PC-3 (cell line): Measurements from ENCODE around the gene SMIM13.

Source experiments
- CTCF ChIP-seq: fragments of 300-600 bp; sonication (generic); conservative IDR thresholded peaks from 2 replicates; pipeline ENCODE4 v1.5.1; 2017; ENCODE audit warnings: antibody characterized with exemption, low read depth, mild to moderate bottlenecking, low read length
- EZH2 ChIP-seq: fragments of 300-600 bp; sonication (generic); IDR thresholded peaks from one replicate; pipeline ENCODE4 v1.6.1; 2017; ENCODE audit warnings: antibody characterized with exemption, mild to moderate bottlenecking, low read length; ENCODE audit not compliant: unreplicated experiment
- EZH2phosphoT487 ChIP-seq: fragments of 300-600 bp; sonication (generic); IDR thresholded peaks from 2 replicates; pipeline ENCODE4 v1.6.1; 2018; ENCODE audit warnings: mild to moderate bottlenecking, antibody characterized with exemption, low read length, borderline replicate concordance

DNA sequence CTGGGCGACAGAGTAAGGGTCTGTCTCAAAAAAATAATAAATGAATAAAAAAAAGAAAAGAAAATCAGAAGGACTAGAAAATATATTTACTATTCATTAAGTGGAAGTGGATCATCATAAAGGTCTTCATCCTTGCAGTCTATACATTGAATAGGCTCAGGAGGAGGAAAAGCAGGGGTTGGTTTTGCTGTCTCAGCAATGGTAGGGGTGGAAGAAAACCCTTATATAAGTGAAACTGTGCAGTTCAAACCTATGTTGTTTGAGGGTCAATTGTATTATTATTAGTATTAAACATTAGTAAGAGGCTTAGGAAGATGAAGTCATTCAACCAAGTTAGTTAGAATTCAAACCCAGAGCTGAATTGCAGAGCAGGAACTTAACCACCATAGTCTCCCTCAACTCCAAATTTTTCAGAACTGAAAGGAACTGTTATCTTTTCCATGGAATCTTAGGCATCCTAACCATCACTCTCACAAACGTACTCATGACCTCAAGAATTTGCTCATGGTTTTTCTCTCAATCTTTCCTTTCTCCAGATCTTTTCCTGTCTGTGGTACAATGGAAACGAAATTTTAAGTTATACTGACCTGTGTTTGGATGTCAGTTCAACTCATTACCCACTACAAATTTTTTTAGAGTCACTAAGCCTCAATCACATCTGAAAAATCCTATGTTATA lies 7.7 kb upstream of the SMIM13 start:
- TF ChIP-seq CTCF: no peak
- no peak for TF ChIP-seq EZH2
- no peak for TF ChIP-seq EZH2phosphoT487
